IMR-90 (cell line): ENCODE results near the gene TRAF1. TPM values are rescaled to one million over a fixed set of nuclear protein-coding genes. Genes with fewer than 3 reads are reported as not detected.

Source experiments
- ATAC-seq: fragments of 200-7000 bp; cut with Tn5 transposase; 2 replicates; pipeline ENCODE4 v1.9.1; 2020; ENCODE audit warnings: low read depth, mild to moderate bottlenecking, moderate library complexity
- BruUV-seq: library from RNA; stranded (reverse); fragments of 400-500 nt; replicated peaks from 2 replicates; lab custom pipeline; 2021; lab: Mats Ljungman, UMichigan
- CTCF ChIA-PET: fragments of 300-600 bp; formaldehyde crosslinking; extraction: SDS; loops from one replicate; lab custom pipeline; 2021; ENCODE audit warnings: antibody characterized with exemption; lab: Yijun Ruan, JAX
- POLR2A ChIA-PET: fragments of 300-600 bp; sonication (Branson Sonifier 250); formaldehyde crosslinking; loops from one replicate; lab custom pipeline; 2022; ENCODE audit warnings: antibody characterized with exemption; ENCODE audit not compliant: unreplicated experiment; lab: Charles Lee
- DNase-seq: peaks from one replicate; pipeline ENCODE4 v3.0.0; 2013
- H2AFZ ChIP-seq: replicated peaks from 2 replicates; pipeline ENCODE3; 2013; ENCODE audit warnings: low read length, mild to moderate bottlenecking; ENCODE audit not compliant: poor library complexity
- H2AK5ac ChIP-seq: 2 replicates; pipeline ENCODE4 v1.6.1; 2013; ENCODE audit warnings: low read depth, low read length, inconsistent platforms
- H2AK9ac ChIP-seq: replicated peaks from 2 replicates; pipeline ENCODE3; 2013; ENCODE audit warnings: mild to moderate bottlenecking, low read depth, low read length, moderate library complexity; ENCODE audit not compliant: poor library complexity
- H2BK120ac ChIP-seq: 2 replicates; pipeline ENCODE4 v1.6.1; 2013; ENCODE audit warnings: low read depth, low read length, inconsistent platforms
- H2BK15ac ChIP-seq: 3 replicates; pipeline ENCODE4 v1.6.1; 2013; ENCODE audit warnings: low read depth, low read length, inconsistent platforms
- H2BK20ac ChIP-seq: 2 replicates; pipeline ENCODE4 v1.6.1; 2013; ENCODE audit warnings: low read depth, mild to moderate bottlenecking, inconsistent platforms, low read length, moderate library complexity
- H2BK5ac ChIP-seq: 2 replicates; pipeline ENCODE4 v1.6.1; 2013; ENCODE audit warnings: mild to moderate bottlenecking, low read depth, low read length, inconsistent platforms; ENCODE audit not compliant: poor library complexity, severe bottlenecking
- H3K14ac ChIP-seq: replicated peaks from 2 replicates; pipeline ENCODE4 v1.6.1; 2013; ENCODE audit warnings: low read depth, low read length, inconsistent platforms
- H3K18ac ChIP-seq: 2 replicates; pipeline ENCODE4 v1.6.1; 2013; ENCODE audit warnings: low read depth, low read length, control low read depth
- H3K23ac ChIP-seq: 2 replicates; pipeline ENCODE4 v1.6.1; 2013; ENCODE audit warnings: low read depth, low read length, inconsistent platforms
- H3K27ac ChIP-seq: 2 replicates; pipeline ENCODE4 v1.5.1; 2013; ENCODE audit warnings: mild to moderate bottlenecking, control low read depth, low read length; ENCODE audit not compliant: insufficient read depth
- H3K27me3 ChIP-seq: 2 replicates; pipeline ENCODE4 v1.6.1; 2013; ENCODE audit warnings: low read length; ENCODE audit not compliant: control insufficient read depth, insufficient read depth
- H3K36me3 ChIP-seq: 2 replicates; pipeline ENCODE4 v1.6.1; 2013; ENCODE audit warnings: low read length, mixed read lengths; ENCODE audit not compliant: control insufficient read depth, insufficient read depth
- H3K4ac ChIP-seq: 2 replicates; pipeline ENCODE4 v1.6.1; 2013; ENCODE audit warnings: low read depth, low read length, inconsistent platforms
- H3K4me1 ChIP-seq: 2 replicates; pipeline ENCODE4 v1.6.1; 2013; ENCODE audit warnings: low read length, mixed read lengths; ENCODE audit not compliant: control insufficient read depth, insufficient read depth
- H3K4me2 ChIP-seq: 2 replicates; pipeline ENCODE4 v1.6.1; 2013; ENCODE audit warnings: low read depth, mild to moderate bottlenecking, control low read depth, low read length, moderate library complexity
- H3K4me3 ChIP-seq: 2 replicates; pipeline ENCODE4 v1.5.1; 2013; ENCODE audit warnings: low read depth, mild to moderate bottlenecking, control low read depth, low read length, moderate library complexity; ENCODE audit not compliant: insufficient read depth
- H3K56ac ChIP-seq: 2 replicates; pipeline ENCODE4 v1.6.1; 2013; ENCODE audit warnings: low read length, inconsistent platforms; ENCODE audit not compliant: insufficient read depth; ENCODE audit errors: extremely low read depth
- H3K79me1 ChIP-seq, 2 experiments: 2 replicates each; pipeline ENCODE4 v1.6.1; 2013; ENCODE audit warnings: low read length in 2 of 2, inconsistent platforms in 1 of 2, low read depth in 1 of 2
- H3K9ac ChIP-seq: 2 replicates; pipeline ENCODE4 v1.6.1; 2013; ENCODE audit warnings: low read depth, low read length, control low read depth
- H3K9me1 ChIP-seq: 2 replicates; pipeline ENCODE4 v1.6.1; 2013; ENCODE audit warnings: low read length, inconsistent platforms; ENCODE audit not compliant: insufficient read depth
- H3K9me3 ChIP-seq: 2 replicates; pipeline ENCODE4 v1.6.1; 2013; ENCODE audit warnings: low read length; ENCODE audit not compliant: control insufficient read depth, insufficient read depth
- H4K20me1 ChIP-seq: 2 replicates; pipeline ENCODE4 v1.6.1; 2013; ENCODE audit warnings: low read length, inconsistent platforms; ENCODE audit not compliant: insufficient read depth
- H4K5ac ChIP-seq: 2 replicates; pipeline ENCODE4 v1.6.1; 2013; ENCODE audit warnings: mild to moderate bottlenecking, low read depth, low read length, control low read depth
- H4K8ac ChIP-seq, 2 experiments: 2 replicates each; pipeline ENCODE4 v1.6.1; 2013; ENCODE audit warnings: low read depth in 2 of 2, low read length in 2 of 2, control low read depth in 1 of 2, inconsistent platforms in 1 of 2
- H4K91ac ChIP-seq: 2 replicates; pipeline ENCODE4 v1.6.1; 2013; ENCODE audit warnings: low read depth, low read length, inconsistent platforms; ENCODE audit not compliant: insufficient read depth
- CHD1 ChIP-seq: IDR thresholded peaks from 2 replicates; pipeline ENCODE4 v1.6.1; 2012; ENCODE audit warnings: low read depth, low read length, improper control_type of control experiment
- MAZ ChIP-seq: IDR thresholded peaks from 2 replicates; pipeline ENCODE4 v1.6.1; 2012; ENCODE audit warnings: low read depth, mild to moderate bottlenecking, low read length, improper control_type of control experiment, moderate library complexity, borderline replicate concordance
- NFE2L2 ChIP-seq: fragments of 150-350 bp; IDR thresholded peaks from 2 replicates; pipeline ENCODE4 v1.6.1; 2016; ENCODE audit warnings: low read depth, mild to moderate bottlenecking, low read length
- RCOR1 ChIP-seq: IDR thresholded peaks from 2 replicates; pipeline ENCODE4 v1.6.1; 2012; ENCODE audit warnings: mild to moderate bottlenecking, low read length, improper control_type of control experiment; ENCODE audit not compliant: insufficient replicate concordance
- RFX5 ChIP-seq: IDR thresholded peaks from 2 replicates; pipeline ENCODE4 v1.8.0; 2012; ENCODE audit warnings: low read depth, mild to moderate bottlenecking, low read length, moderate library complexity
- SMC3 ChIP-seq: fragments of 150-350 bp; IDR thresholded peaks from 2 replicates; pipeline ENCODE4 v1.6.1; 2016; ENCODE audit warnings: low read depth, mild to moderate bottlenecking, antibody characterized with exemption, low read length, moderate library complexity
- WGBS, 2 experiments: methylation state at CpG; one replicate each; pipeline versions ENCODE4 v1.1.5 to v1.1.7; 2013; ENCODE audit warnings: missing lambda C conversion rate in 2 of 2; ENCODE audit not compliant: insufficient read length in 1 of 2; ENCODE audit errors: extremely low coverage in 2 of 2; 5-methylcytosine and 5-hydroxymethylcytosine counted together
- dilution Hi-C: fragments of 300-500 bp; cut with HindIII; formaldehyde crosslinking; loops from one replicate; pipeline ENCODE4 v1.14.3; 2018; ENCODE audit warnings: low sequenced_read_pairs; ENCODE audit not compliant: unreplicated experiment
- in situ Hi-C: fragments of 300-500 bp; cut with MboI; formaldehyde crosslinking; loops from 3 replicates; pipeline ENCODE4 v1.14.3; 2019; ENCODE audit warnings: low sequenced_read_pairs, inconsistent platforms, mixed read lengths
- intact Hi-C: fragments of 100-400 bp; cut with micrococcal nuclease; formaldehyde crosslinking; loops from 2 replicates; pipeline ENCODE4 v1.10.0; 2022
- polyA plus RNA-seq, 3 experiments: library from polyadenylated mRNA; depleted of rRNA; stranded (reverse); fragments of >200 nt; gene quantifications; 2 replicates each; pipeline ENCODE4 v1.2.3, GENCODE V29; 2012; ENCODE audit warnings: low replicate concordance in 1 of 3
- total RNA-seq: library from RNA; depleted of rRNA; stranded (reverse); fragments of >200 nt; gene quantifications from 2 replicates; pipeline ENCODE4 v1.2.3, GENCODE V29; 2012

TRAF1 gene
- total and polyA plus RNA-seq, 2 of the 4 experiments (the other 2 are of a cell fraction), result 3.9 to 4.1 TPM

DNA sequence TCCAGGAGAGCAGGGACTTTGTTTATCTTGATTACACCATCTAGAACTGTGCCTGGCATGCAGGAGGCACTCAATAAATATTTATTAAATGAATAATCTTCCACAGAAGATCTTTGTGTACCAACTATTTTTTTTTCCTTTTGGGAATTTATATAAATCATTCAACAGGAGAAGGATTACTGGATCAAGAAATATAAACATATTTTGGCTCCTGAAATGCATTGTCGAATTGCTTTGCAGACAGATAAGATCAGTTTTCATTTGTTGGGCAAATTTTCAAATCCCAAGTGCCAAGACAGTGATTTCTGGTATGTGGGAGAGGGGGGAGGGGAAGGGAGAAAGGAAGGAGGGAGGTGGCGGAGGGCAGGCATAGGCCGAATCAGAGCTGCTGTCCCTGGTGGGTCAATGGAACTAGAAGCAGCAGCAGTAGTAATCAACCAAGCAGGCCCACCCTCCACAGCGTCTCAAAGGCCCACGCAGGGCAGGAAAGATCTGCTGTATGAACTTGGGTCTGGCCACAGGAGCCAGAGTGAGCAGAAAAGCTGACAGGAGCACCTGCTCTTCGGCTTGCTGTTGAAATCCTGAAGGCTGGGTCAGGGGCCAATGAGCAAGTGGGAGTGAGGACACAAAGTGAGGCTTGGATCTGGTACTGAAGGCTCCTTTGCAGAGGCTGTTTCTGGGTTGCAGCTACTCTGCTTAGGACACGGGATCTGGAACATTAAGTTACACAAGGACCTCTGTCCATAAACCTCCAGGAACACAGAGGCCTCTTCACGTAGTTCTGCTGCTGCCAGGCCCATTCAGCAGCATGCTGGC is 15.8 kb upstream of the TRAF1 start:
- Histone ChIP-seq H4K20me1 (no peaks in the 10 kb centered on the region), H2BK20ac (peak overlapping the region; percentile 11), H4K91ac (peak overlapping the region; percentile 50; the same call in 1 of the 2 replicates), H2AFZ (peak overlapping the region; percentile 58), H3K4ac (peak overlapping the region; percentile 61), H3K9me3 (no peaks in the 10 kb centered on the region), H3K23ac (peak overlapping the region; percentile 13; the same call in 1 of the 2 replicates), H3K4me1 (peaks cover 25% of the 10 kb centered on the region), H2AK9ac (peak overlapping the region; percentile 49), H2BK5ac (no peak overlapping the region), H3K56ac (0 out of 2 replicates have a peak overlapping the region, but pooled peaks have one; percentile 7), H3K4me3 (no peak overlapping the region), H3K27me3 (no peaks in the 10 kb centered on the region), H4K8ac (peak overlapping the region in 1 of 2 experiments; percentile 4; a peak in 1 of 4 replicates), H2AK5ac (peak overlapping the region; percentile 37; the same call in 1 of the 2 replicates), H4K5ac (no peak overlapping the region; the same call in 1 of the 2 replicates), H2BK15ac (no peak overlapping the region; the same call in 2 of the 3 replicates), H3K14ac (no peak overlapping the region; the same call in 1 of the 2 replicates), H3K4me2 (no peak overlapping the region), H3K36me3 (no peaks in the 10 kb centered on the region), H3K18ac (no peak overlapping the region; the same call in 1 of the 2 replicates), H3K79me1 (no peaks in the 10 kb centered on the region), H3K9me1 (peaks cover 25% of the 10 kb centered on the region), H3K27ac (peak overlapping the region; percentile 10; the same call in 1 of the 2 replicates), H3K9ac (no peak overlapping the region), H2BK120ac (peak overlapping the region; percentile 67)
- intact Hi-C loops, result no loop called here
- CTCF ChIA-PET, result no interaction called here
- POLR2A ChIA-PET, result no interaction called here
- dilution Hi-C loops, result no loop called here
- ATAC-seq (peak; percentile 10; the same call in 1 of the 2 replicates), DNase-seq (no peak)
- TF ChIP-seq RCOR1 (no peak), RFX5 (no peak), CHD1 (no peak), MAZ (no peak), SMC3 (no peak), NFE2L2 (no peak)
- BruUV-seq, result no TSS peak
- in situ Hi-C loops, result no loop called here
- WGBS, 2 experiments, result 0% methylated on average over 2 of the region's 8 CpGs; no CpG with 5 or more reads in 1 of the 2 experiments
